Neural cell (in vitro differentiated cells): ENCODE results near the gene MXD1.

Source experiments
- CTCF ChIP-seq: fragments of 450-650 bp; IDR thresholded peaks from 2 replicates; pipeline ENCODE4 v1.5.1; 2014; ENCODE audit warnings: antibody characterized with exemption, mild to moderate bottlenecking, moderate library complexity; ENCODE audit not compliant: poor library complexity, severe bottlenecking
- EZH2 ChIP-seq: fragments of 200-600, 300-800 bp; shearing (Covaris generic), sonication (generic); IDR thresholded peaks from 2 replicates; pipeline ENCODE4 v1.6.1; 2014; ENCODE audit warnings: antibody characterized with exemption, low read length, borderline replicate concordance, mild to moderate bottlenecking; ENCODE audit not compliant: insufficient read depth, poor library complexity, severe bottlenecking
- POLR2AphosphoS5 ChIP-seq: IDR thresholded peaks from 2 replicates; pipeline ENCODE4 v1.6.1; 2012
- RAD21 ChIP-seq: fragments of 450-650 bp; conservative IDR thresholded peaks from 2 replicates; pipeline ENCODE4 v1.6.1; 2014; ENCODE audit warnings: antibody characterized with exemption, mild to moderate bottlenecking, moderate library complexity
- SMC3 ChIP-seq: fragments of 450-650 bp; conservative IDR thresholded peaks from 2 replicates; pipeline ENCODE4 v1.6.1; 2014; ENCODE audit warnings: antibody characterized with exemption, mild to moderate bottlenecking, moderate library complexity; ENCODE audit not compliant: poor library complexity
- TAF1 ChIP-seq: IDR thresholded peaks from 2 replicates; pipeline ENCODE4 v1.6.1; 2012; ENCODE audit warnings: low read depth

GRCh38 chr2:69916106-69916505 lies 1.2 kb downstream of the MXD1 start:
- TF ChIP-seq RAD21 (no peak), TAF1 (no peak), POLR2AphosphoS5 (no peak), EZH2 (no peak), CTCF (no peak), SMC3 (no peak)
